HepG2 (cell line): ENCODE data around the gene MAP2K1. TPM values are rescaled to one million over a fixed set of nuclear protein-coding genes. Genes with fewer than 3 reads are reported as not detected.
A peak's percentile ranks its signal among the peaks of the same experiment; 100 is the strongest.

Experiments used
- AGO2 ChIP-seq: fragments of 200-400 bp; formaldehyde crosslinking; optimal IDR thresholded peaks from 2 replicates; pipeline ENCODE3; 2017; ENCODE audit warnings: mild to moderate bottlenecking, low read depth, low read length, moderate library complexity
- CEBPG ChIP-seq: IDR thresholded peaks from 2 replicates; pipeline ENCODE4 v1.6.1; 2016
- CREB3 ChIP-seq: sonication (generic); formaldehyde crosslinking; IDR thresholded peaks from 2 replicates; pipeline ENCODE4 v1.5.0; 2020; ENCODE audit warnings: missing genetic modification reagents
- DBP ChIP-seq: sonication (generic); formaldehyde crosslinking; IDR thresholded peaks from 2 replicates; pipeline ENCODE4 v1.4.0; 2020; ENCODE audit warnings: missing genetic modification reagents; ENCODE audit errors: not compliant biosample characterization
- GABPB1 ChIP-seq: IDR thresholded peaks from 2 replicates; pipeline ENCODE4 v1.6.1; 2016; ENCODE audit warnings: mild to moderate bottlenecking, missing genetic modification reagents, moderate library complexity, missing compliant biosample characterization
- JUNB ChIP-seq: sonication (generic); formaldehyde crosslinking; IDR thresholded peaks from 2 replicates; pipeline ENCODE4 v1.8.0; 2022; ENCODE audit warnings: missing genetic modification reagents, mild to moderate bottlenecking, borderline replicate concordance
- KDM2A ChIP-seq: sonication (generic); formaldehyde crosslinking; IDR thresholded peaks from 2 replicates; pipeline ENCODE4 v1.4.0; 2020; ENCODE audit warnings: low read depth, missing genetic modification reagents, borderline replicate concordance
- KLF6 ChIP-seq: IDR thresholded peaks from 2 replicates; pipeline ENCODE4 v1.8.0; 2016; ENCODE audit warnings: missing biosample characterization, missing genetic modification reagents
- NR1H2 ChIP-seq: sonication (generic); formaldehyde crosslinking; IDR thresholded peaks from 2 replicates; pipeline ENCODE4 v1.8.1; 2022; ENCODE audit warnings: low read depth, missing genetic modification reagents, borderline replicate concordance
- PHF5A ChIP-seq: IDR thresholded peaks from one replicate; pipeline ENCODE4 v1.6.1; 2018; ENCODE audit warnings: low read depth, missing genetic modification reagents; ENCODE audit not compliant: unreplicated experiment
- POGK ChIP-seq: sonication (generic); formaldehyde crosslinking; conservative IDR thresholded peaks from 2 replicates; pipeline ENCODE4 v1.8.0; 2022; ENCODE audit warnings: mild to moderate bottlenecking, moderate library complexity, missing genetic modification reagents
- POLR2A ChIP-seq, 2 experiments: IDR thresholded peaks; 2 replicates each; pipeline ENCODE4 v1.6.1; 2011; ENCODE audit warnings: low read depth in 2 of 2, low read length in 2 of 2, mild to moderate bottlenecking in 1 of 2, moderate library complexity in 1 of 2; ENCODE audit not compliant: insufficient read depth in 1 of 2
- SAFB2 ChIP-seq: sonication (generic); formaldehyde crosslinking; IDR thresholded peaks from 2 replicates; pipeline ENCODE4 v1.5.1; 2020; ENCODE audit warnings: missing genetic modification reagents, low read depth, mild to moderate bottlenecking, borderline replicate concordance
- SAP130 ChIP-seq: IDR thresholded peaks from 2 replicates; pipeline ENCODE4 v1.6.1; 2016; ENCODE audit warnings: low read depth
- SRY ChIP-seq: sonication (generic); formaldehyde crosslinking; IDR thresholded peaks from 2 replicates; pipeline ENCODE4 v1.8.0; 2022; ENCODE audit warnings: mild to moderate bottlenecking, missing genetic modification reagents
- TMF1 ChIP-seq: sonication (generic); formaldehyde crosslinking; IDR thresholded peaks from 2 replicates; pipeline ENCODE4 v1.8.1; 2022; ENCODE audit warnings: low read depth, missing genetic modification reagents
- TSC22D2 ChIP-seq: sonication (generic); formaldehyde crosslinking; IDR thresholded peaks from 2 replicates; pipeline ENCODE4 v1.5.1; 2020; ENCODE audit warnings: missing genetic modification reagents, mild to moderate bottlenecking, borderline replicate concordance
- ZBTB14 ChIP-seq: sonication (generic); formaldehyde crosslinking; IDR thresholded peaks from 2 replicates; pipeline ENCODE4 v1.4.0; 2020; ENCODE audit warnings: missing genetic modification reagents
- ZBTB38 ChIP-seq: sonication (generic); formaldehyde crosslinking; IDR thresholded peaks from 2 replicates; pipeline ENCODE4 v1.5.1; 2020; ENCODE audit warnings: mild to moderate bottlenecking, missing genetic modification reagents
- ZBTB8A ChIP-seq: sonication (generic); formaldehyde crosslinking; IDR thresholded peaks from 2 replicates; pipeline ENCODE4 v1.4.0; 2020; ENCODE audit warnings: mild to moderate bottlenecking, low read depth, missing genetic modification reagents, borderline replicate concordance
- ZNF17 ChIP-seq: sonication (generic); formaldehyde crosslinking; IDR thresholded peaks from 2 replicates; pipeline ENCODE4 v1.5.0; 2020; ENCODE audit warnings: mild to moderate bottlenecking, missing genetic modification reagents
- ZNF3 ChIP-seq: IDR thresholded peaks from 2 replicates; pipeline ENCODE4 v1.7.0; 2017; ENCODE audit warnings: inconsistent platforms
- ZNF350 ChIP-seq: sonication (generic); formaldehyde crosslinking; IDR thresholded peaks from 2 replicates; pipeline ENCODE4 v1.4.0; 2020; ENCODE audit warnings: mild to moderate bottlenecking, low read depth, missing genetic modification reagents, borderline replicate concordance
- ZNF556 ChIP-seq: sonication (generic); formaldehyde crosslinking; IDR thresholded peaks from 2 replicates; pipeline ENCODE4 v1.4.0; 2020; ENCODE audit warnings: mild to moderate bottlenecking, missing genetic modification reagents, borderline replicate concordance
- ZNF607 ChIP-seq: sonication (generic); formaldehyde crosslinking; IDR thresholded peaks from 2 replicates; pipeline ENCODE4 v1.5.1; 2020; ENCODE audit warnings: missing genetic modification reagents, mild to moderate bottlenecking, borderline replicate concordance
- ZNF709 ChIP-seq: sonication (generic); formaldehyde crosslinking; IDR thresholded peaks from 2 replicates; pipeline ENCODE4 v1.5.0; 2020; ENCODE audit warnings: mild to moderate bottlenecking, missing genetic modification reagents
- polyA plus RNA-seq, 8 experiments: library from polyadenylated mRNA; depleted of rRNA in 3 of 8; stranded (reverse) in 7 of 8; unstranded in 1 of 8; fragments of >200 nt; fragmentation: Illumina TruSeq in 4 of 8; extraction: Trizol in 4 of 8; gene quantifications; 2 replicates each; pipeline versions ENCODE4 v1.2.1 to v1.2.3, GENCODE V29; 2011 to 2016; ENCODE audit warnings: low read depth in 4 of 8, missing spikeins in 1 of 8, mixed read lengths in 1 of 8; ENCODE audit not compliant: insufficient read depth in 1 of 8
- total RNA-seq, 5 experiments: library from RNA; depleted of rRNA; stranded (reverse); fragments of >200 nt; fragmentation: Illumina TruSeq; extraction: Trizol; gene quantifications; 2 replicates each; pipeline ENCODE4 v1.2.3, GENCODE V29; 2016; ENCODE audit warnings: low read depth in 1 of 5

MAP2K1 gene
- total and polyA plus RNA-seq, 2 of the 13 experiments (the other 11 are each of a cell fraction or from before 2014, with no cell fraction given) = 24.1 to 49.2 TPM

GRCh38 chr15:66497502-66498455 lies 111.1 kb downstream of the MAP2K1 start, which contains the start of gene SNAPC5 (continued):
- TF ChIP-seq NR1H2 (CRISPR knock-in tag) (0 out of 2 replicates have a peak, but pooled peaks have one; percentile 63), ZBTB8A (no peak), AGO2 (peak; percentile 100), TMF1 (CRISPR knock-in tag) (no peak), SRY (CRISPR knock-in tag) (no peak), ZBTB38 (CRISPR knock-in tag) (peak; percentile 81; the same call in 1 of the 2 replicates), ZNF3 (CRISPR knock-in tag) (no peak), JUNB (no peak), KLF6 (CRISPR knock-in tag) (peak; percentile 86), TSC22D2 (CRISPR knock-in tag) (peak; percentile 63; the same call in 1 of the 2 replicates), ZNF607 (CRISPR knock-in tag) (peak; percentile 18; the same call in 1 of the 2 replicates), ZNF709 (CRISPR knock-in tag) (no peak; the same call in 1 of the 2 replicates), SAP130 (peak; percentile 99), CEBPG (CRISPR knock-in tag) (peak; percentile 73), ZNF350 (CRISPR knock-in tag) (peak; percentile 86; the same call in 1 of the 2 replicates), POGK (CRISPR knock-in tag) (peak; percentile 76; the same call in 1 of the 2 replicates), POLR2A (IDR thresholded peaks at IDR 0.05; ENCODE audit: insufficient read depth in 1 of 2, low read depth in 2 of 2, low read length in 2 of 2) (peak; percentile 71 to 81), GABPB1 (CRISPR knock-in tag) (peak; percentile 96), DBP (CRISPR knock-in tag) (no peak), CREB3 (CRISPR knock-in tag) (no peak), KDM2A (peak; percentile 100), ZNF556 (CRISPR knock-in tag) (peak; percentile 46; the same call in 1 of the 2 replicates), PHF5A (CRISPR knock-in tag) (no peak), ZBTB14 (CRISPR knock-in tag) (no peak), ZNF17 (CRISPR knock-in tag) (no peak), SAFB2 (no peak; the same call in 1 of the 2 replicates)
